Karpas-422 (cell line): Measurements from ENCODE around the gene NRP2. TPM values are rescaled to one million over a fixed set of nuclear protein-coding genes. Genes with fewer than 3 reads are reported as not detected.

ENCODE experiments used
- DNase-seq: peaks from one replicate; pipeline ENCODE4 v3.0.0-alpha.2; 2015
- H2AFZ ChIP-seq: fragments of 200-600 bp; sonication (generic); 2 replicates; pipeline ENCODE4 v1.6.1; 2014; ENCODE audit warnings: antibody characterized with exemption, low read length, mixed read lengths
- H3K27ac ChIP-seq: fragments of 200-600 bp; sonication (generic); 2 replicates; pipeline ENCODE4 v1.5.1; 2014; ENCODE audit warnings: mild to moderate bottlenecking, low read length, moderate library complexity
- H3K27me3 ChIP-seq: fragments of 200-600 bp; sonication (generic); 2 replicates; pipeline ENCODE4 v1.6.1; 2014; ENCODE audit warnings: low read length, mixed read lengths
- H3K36me3 ChIP-seq: fragments of 200-600 bp; sonication (generic); 2 replicates; pipeline ENCODE4 v1.6.1; 2014; ENCODE audit warnings: low read length, mixed read lengths; ENCODE audit not compliant: insufficient read depth
- H3K4me1 ChIP-seq: fragments of 200-600 bp; sonication (generic); 2 replicates; pipeline ENCODE4 v1.6.1; 2014; ENCODE audit warnings: mild to moderate bottlenecking, low read length, mixed read lengths
- H3K4me2 ChIP-seq: fragments of 200-600 bp; sonication (generic); 2 replicates; pipeline ENCODE4 v1.6.1; 2014; ENCODE audit warnings: low read length, low read depth, mild to moderate bottlenecking; ENCODE audit not compliant: poor library complexity, severe bottlenecking
- H3K4me3 ChIP-seq: fragments of 200-600 bp; sonication (generic); 2 replicates; pipeline ENCODE4 v1.5.1; 2014; ENCODE audit warnings: mild to moderate bottlenecking, antibody characterized with exemption, low read length, mixed read lengths
- H3K79me2 ChIP-seq: fragments of 200-600 bp; sonication (generic); 2 replicates; pipeline ENCODE4 v1.6.1; 2014; ENCODE audit warnings: mild to moderate bottlenecking, low read length, mixed read lengths
- H3K9ac ChIP-seq: fragments of 200-600 bp; sonication (generic); 2 replicates; pipeline ENCODE4 v1.6.0; 2014; ENCODE audit warnings: low read length
- H3K9me2 ChIP-seq: fragments of 200-600 bp; sonication (generic), shearing (Covaris generic); replicated peaks from 2 replicates; pipeline ENCODE4 v1.6.0; 2014; ENCODE audit warnings: mild to moderate bottlenecking, low read length, moderate library complexity; ENCODE audit not compliant: insufficient read depth
- H3K9me3 ChIP-seq: fragments of 300-700, 200-600 bp; sonication (generic); 2 replicates; pipeline ENCODE4 v1.6.1; 2014; ENCODE audit warnings: low read length, mixed read lengths
- H4K20me1 ChIP-seq: fragments of 200-600 bp; sonication (generic); 2 replicates; pipeline ENCODE4 v1.6.1; 2014; ENCODE audit warnings: mild to moderate bottlenecking, antibody characterized with exemption, low read length, low read depth; ENCODE audit not compliant: insufficient read depth
- total RNA-seq: library from RNA; depleted of rRNA; stranded (reverse); fragments of >200 nt; shearing (Covaris generic); gene quantifications from 2 replicates; pipeline ENCODE4 v1.2.3, GENCODE V29; 2014; ENCODE audit warnings: low replicate concordance

NRP2 gene
- total RNA-seq, 1 experiment from 2014 or later: 4.4 TPM

GRCh38 chr2:205750797-205751196 is 68.5 kb downstream of the NRP2 start:
- no peak overlapping the region for H2AFZ ChIP-seq
- H3K9ac ChIP-seq: no peak overlapping the region
- no peak overlapping the region for H3K4me2 ChIP-seq
- H3K9me2 ChIP-seq: no peaks in the 10 kb centered on the region
- no peaks in the 10 kb centered on the region for H3K9me3 ChIP-seq
- H3K36me3 ChIP-seq: no peaks in the 10 kb centered on the region
- no peaks in the 10 kb centered on the region for H3K4me1 ChIP-seq
- no peak overlapping the region for H3K4me3 ChIP-seq
- H4K20me1 ChIP-seq: no peaks in the 10 kb centered on the region
- DNase-seq: no peak
- no peaks in the 10 kb centered on the region for H3K79me2 ChIP-seq
- H3K27ac ChIP-seq: no peak overlapping the region
- H3K27me3 ChIP-seq: no peaks in the 10 kb centered on the region

- Histone ChIP-seq H3K4me2 (no peak overlapping the region), H3K9me2 (no peaks in the 10 kb centered on the region), H3K4me1 (no peaks in the 10 kb centered on the region), H3K79me2 (no peaks in the 10 kb centered on the region), H4K20me1 (no peaks in the 10 kb centered on the region), H3K36me3 (no peaks in the 10 kb centered on the region), H3K9me3 (no peaks in the 10 kb centered on the region), H3K9ac (no peak overlapping the region), H3K27ac (no peak overlapping the region), H2AFZ (no peak overlapping the region), H3K27me3 (no peaks in the 10 kb centered on the region), H3K4me3 (no peak overlapping the region)
- DNase-seq: no peak
These were observed 69.3 kb downstream of the NRP2 start for GRCh38 chr2:205751569-205752031.

GRCh38 chr2:205752296-205752820 is 70.1 kb downstream of the NRP2 start:
- no peak overlapping the region for H3K27ac ChIP-seq
- H3K79me2 ChIP-seq: no peaks in the 10 kb centered on the region
- no peak for DNase-seq
- no peak overlapping the region for H3K4me3 ChIP-seq
- no peaks in the 10 kb centered on the region for H3K4me1 ChIP-seq
- no peaks in the 10 kb centered on the region for H3K9me2 ChIP-seq
- no peaks in the 10 kb centered on the region for H4K20me1 ChIP-seq
- no peaks in the 10 kb centered on the region for H3K9me3 ChIP-seq
- no peaks in the 10 kb centered on the region for H3K36me3 ChIP-seq
- no peak overlapping the region for H2AFZ ChIP-seq
- no peak overlapping the region for H3K4me2 ChIP-seq
- H3K9ac ChIP-seq: no peak overlapping the region
- no peaks in the 10 kb centered on the region for H3K27me3 ChIP-seq

- Histone ChIP-seq H3K9me2 (no peaks in the 10 kb centered on the region), H3K27me3 (no peaks in the 10 kb centered on the region), H3K36me3 (no peaks in the 10 kb centered on the region), H3K9ac (no peak overlapping the region), H3K4me2 (no peak overlapping the region), H3K27ac (no peak overlapping the region), H3K79me2 (no peaks in the 10 kb centered on the region), H4K20me1 (no peaks in the 10 kb centered on the region), H3K4me3 (no peak overlapping the region), H3K9me3 (no peaks in the 10 kb centered on the region), H3K4me1 (no peaks in the 10 kb centered on the region), H2AFZ (no peak overlapping the region)
- DNase-seq: no peak
These were observed 70.6 kb downstream of the NRP2 start for GRCh38 chr2:205752924-205753323.

- Histone ChIP-seq H3K27ac (no peak overlapping the region), H3K9me2 (no peaks in the 10 kb centered on the region), H3K9ac (no peak overlapping the region), H3K79me2 (no peaks in the 10 kb centered on the region), H3K9me3 (no peaks in the 10 kb centered on the region), H3K36me3 (no peaks in the 10 kb centered on the region), H3K4me3 (no peak overlapping the region), H3K27me3 (no peaks in the 10 kb centered on the region), H2AFZ (no peak overlapping the region), H4K20me1 (no peaks in the 10 kb centered on the region), H3K4me1 (no peaks in the 10 kb centered on the region), H3K4me2 (no peak overlapping the region)
- no peak for DNase-seq
These were observed 72.1 kb downstream of the NRP2 start for GRCh38 chr2:205754285-205754923.

- no peak overlapping the region for H3K4me3 ChIP-seq
- no peaks in the 10 kb centered on the region for H3K9me2 ChIP-seq
- no peak for DNase-seq
- H4K20me1 ChIP-seq: no peaks in the 10 kb centered on the region
- no peak overlapping the region for H2AFZ ChIP-seq
- no peak overlapping the region for H3K27ac ChIP-seq
- no peak overlapping the region for H3K4me2 ChIP-seq
- no peaks in the 10 kb centered on the region for H3K9me3 ChIP-seq
- H3K4me1 ChIP-seq: no peaks in the 10 kb centered on the region
- H3K36me3 ChIP-seq: no peaks in the 10 kb centered on the region
- no peaks in the 10 kb centered on the region for H3K27me3 ChIP-seq
- H3K9ac ChIP-seq: no peak overlapping the region
- H3K79me2 ChIP-seq: no peaks in the 10 kb centered on the region
These were observed 72.6 kb downstream of the NRP2 start for GRCh38 chr2:205754924-205755321.

- Histone ChIP-seq H2AFZ (no peak overlapping the region), H3K9ac (no peak overlapping the region), H3K4me2 (no peak overlapping the region), H3K4me3 (no peak overlapping the region), H4K20me1 (no peaks in the 10 kb centered on the region), H3K4me1 (no peaks in the 10 kb centered on the region), H3K9me3 (no peaks in the 10 kb centered on the region), H3K27ac (no peak overlapping the region), H3K36me3 (no peaks in the 10 kb centered on the region), H3K27me3 (no peaks in the 10 kb centered on the region), H3K79me2 (no peaks in the 10 kb centered on the region), H3K9me2 (no peaks in the 10 kb centered on the region)
- no peak for DNase-seq
These were observed 73.6 kb downstream of the NRP2 start for GRCh38 chr2:205755923-205756322.

- Histone ChIP-seq H3K36me3 (no peaks in the 10 kb centered on the region), H3K79me2 (no peaks in the 10 kb centered on the region), H3K4me2 (no peak overlapping the region), H3K9me2 (no peaks in the 10 kb centered on the region), H3K4me1 (no peaks in the 10 kb centered on the region), H3K9ac (no peak overlapping the region), H3K27ac (no peak overlapping the region), H3K4me3 (no peak overlapping the region), H3K9me3 (no peaks in the 10 kb centered on the region), H4K20me1 (no peaks in the 10 kb centered on the region), H3K27me3 (no peaks in the 10 kb centered on the region), H2AFZ (no peak overlapping the region)
- no peak for DNase-seq
These were observed 75.0 kb downstream of the NRP2 start for GRCh38 chr2:205757271-205757670.
